Stromal cell of bone marrow (primary cell): ENCODE data around the gene PRTFDC1.
"Not testable (repeated sequence)": the region's sequence is repeated elsewhere in the genome, so short reads cannot be mapped to it uniquely, and the experiment has no call there.

Source experiments
- DNase-seq: peaks from one replicate; pipeline ENCODE4 v3.0.0-alpha.2; 2012; ENCODE audit warnings: low read depth

The PRTFDC1 gene

DNA sequence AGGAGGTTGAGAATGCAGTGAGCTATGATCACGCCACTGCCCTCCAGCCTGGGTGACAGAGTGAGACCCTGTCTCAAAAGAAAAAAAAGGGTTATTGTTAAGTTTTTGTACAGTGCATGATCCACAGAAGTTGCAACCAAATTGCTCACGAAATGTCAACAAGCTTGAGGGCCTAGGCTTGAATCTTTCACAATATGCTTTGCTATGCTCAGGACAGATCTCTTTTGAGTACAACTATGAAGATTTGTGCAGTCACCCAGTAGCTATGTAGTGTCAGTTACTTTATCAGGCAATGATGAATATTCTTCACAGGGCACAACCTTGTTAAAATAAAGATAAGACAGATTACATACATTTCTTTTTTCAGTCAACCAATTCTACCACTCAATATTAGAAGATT is 109.2 kb downstream of the PRTFDC1 start:
- DNase-seq = no peak

DNA sequence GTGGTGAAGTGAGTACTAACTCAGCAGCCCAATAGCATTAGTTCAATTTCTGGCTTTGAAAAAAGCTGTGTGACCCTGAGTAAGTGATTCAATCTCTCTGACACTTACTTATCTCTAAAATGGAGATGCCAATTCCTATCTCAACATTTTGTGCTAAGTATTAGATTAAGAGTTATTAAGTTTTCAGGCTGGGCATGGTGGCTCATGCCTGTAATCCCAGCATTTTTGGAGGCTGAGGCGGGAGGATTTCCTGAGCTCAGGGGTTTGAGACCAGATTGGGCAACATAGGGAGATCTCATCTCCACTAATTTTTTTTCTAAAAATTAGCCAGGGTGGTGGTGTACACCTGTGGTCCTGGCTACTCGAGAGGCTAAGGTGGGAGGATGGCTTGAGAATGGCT is 109.5 kb downstream of the PRTFDC1 start:
- no peak for DNase-seq

DNA sequence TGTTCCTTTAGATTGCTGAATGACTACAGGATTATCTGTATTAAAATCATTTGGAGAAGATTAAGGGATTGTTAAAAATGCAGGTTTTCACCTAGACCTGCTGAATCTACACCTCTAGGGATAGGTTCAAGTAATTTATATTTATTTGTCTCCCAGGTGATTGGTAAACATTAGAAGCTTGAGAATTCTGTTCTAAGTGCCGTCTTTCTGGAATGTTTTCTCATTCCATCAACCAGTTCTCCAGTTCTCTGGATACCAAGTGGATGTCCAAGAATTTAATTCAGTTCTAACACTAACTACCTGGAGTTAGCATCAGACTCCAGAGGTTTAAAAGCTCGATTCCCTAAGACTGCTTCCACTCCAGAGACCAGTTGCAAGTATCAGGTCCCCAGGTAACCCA is 110.9 kb downstream of the PRTFDC1 start:
- no peak for DNase-seq

- DNase-seq = no peak
These were observed 111.6 kb downstream of the PRTFDC1 start for GRCh38 chr10:24840784-24841183.

- DNase-seq = not testable (repeated sequence)
These were observed 114.6 kb downstream of the PRTFDC1 start for GRCh38 chr10:24837781-24838180.

GRCh38 chr10:24834869-24835268 is 117.5 kb downstream of the PRTFDC1 start:
- no peak for DNase-seq

GRCh38 chr10:24826009-24826408 is 126.4 kb downstream of the PRTFDC1 start:
- DNase-seq = peak; percentile 38

DNA sequence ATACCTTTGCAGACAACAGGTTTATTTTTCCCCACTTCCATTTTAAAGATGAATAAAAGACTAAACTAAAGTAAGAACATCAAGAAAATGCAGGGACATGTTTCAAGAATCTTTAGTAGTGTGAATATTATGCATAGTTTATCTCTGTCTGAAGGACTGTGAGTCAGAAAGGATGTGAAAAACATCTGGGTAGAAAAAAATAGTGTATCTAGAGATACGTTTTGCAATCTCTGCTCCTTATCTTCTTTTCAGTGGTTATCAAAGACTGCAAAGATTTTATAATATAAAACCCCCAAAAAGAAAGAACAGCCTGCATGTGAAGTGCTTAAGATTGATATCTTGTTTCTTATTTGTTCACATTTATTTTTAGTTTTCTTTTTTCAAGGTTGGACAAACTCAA is 126.9 kb downstream of the PRTFDC1 start:
- DNase-seq = no peak

DNA sequence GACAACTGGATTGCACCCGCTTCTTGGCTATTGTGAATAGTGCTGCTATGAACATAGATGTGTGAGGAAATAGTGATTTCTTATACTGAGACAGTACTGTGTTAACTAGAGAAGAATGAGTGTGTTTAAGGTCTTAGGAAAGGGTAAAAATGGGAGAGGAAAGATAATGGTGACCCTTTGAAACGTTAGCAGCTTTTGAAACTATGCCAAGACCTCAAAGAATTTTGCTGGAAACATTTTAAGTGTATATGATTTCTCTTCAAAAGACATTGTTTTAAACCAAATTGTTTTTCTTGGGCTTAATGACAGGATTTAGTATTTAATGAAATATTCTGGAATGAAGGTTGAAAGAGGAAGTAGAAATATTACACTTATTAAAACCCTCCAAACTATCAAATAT is 127.9 kb downstream of the PRTFDC1 start:
- no peak for DNase-seq

DNA sequence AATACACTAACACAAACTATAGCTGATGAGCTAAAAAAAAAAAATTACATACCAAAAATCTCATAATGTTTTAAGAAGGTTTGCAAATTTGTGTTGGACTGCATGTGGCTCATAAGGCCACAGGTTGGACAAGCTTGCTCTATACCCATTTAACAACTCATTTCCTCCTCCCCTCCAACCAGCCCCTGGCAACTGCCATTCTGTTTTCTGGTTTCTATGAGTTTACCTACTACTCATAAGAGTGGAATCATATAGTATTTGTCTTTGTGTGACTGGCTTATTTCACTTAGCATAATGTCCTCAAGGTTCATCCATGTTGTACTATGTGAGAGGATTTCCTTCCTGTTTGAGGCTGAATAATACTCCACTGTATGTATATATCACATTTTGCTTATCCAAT is 128.3 kb downstream of the PRTFDC1 start:
- DNase-seq = no peak

GRCh38 chr10:24822590-24822989 is 129.8 kb downstream of the PRTFDC1 start:
- no peak for DNase-seq

GRCh38 chr10:24821986-24822385 is 130.4 kb downstream of the PRTFDC1 start:
- peak; percentile 27 for DNase-seq

DNA sequence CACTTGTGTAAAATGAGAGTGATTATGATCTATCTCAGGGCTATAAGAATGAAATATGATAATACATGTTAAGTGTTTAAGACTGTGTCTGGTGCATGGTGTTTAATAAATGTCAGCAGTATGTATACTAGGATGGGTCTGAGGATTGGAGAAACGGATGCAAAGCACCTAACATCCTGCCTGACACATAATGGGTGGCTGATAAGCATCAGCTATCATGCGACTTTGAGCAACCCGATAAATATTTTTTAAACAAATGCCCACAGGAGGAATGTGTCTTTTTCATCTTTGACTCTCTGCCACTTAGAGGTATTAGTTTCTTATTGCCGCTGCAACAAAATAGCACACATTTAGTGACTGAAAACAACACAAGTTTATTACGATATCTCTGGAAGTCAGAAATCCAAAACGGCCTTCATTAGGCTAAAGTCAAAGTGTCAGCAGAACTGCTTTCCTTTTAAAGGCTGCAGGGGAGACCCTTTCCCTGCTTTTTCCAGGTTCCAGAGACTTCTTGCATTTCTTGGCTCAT is 135.5 kb downstream of the PRTFDC1 start:
- DNase-seq = no peak

DNA sequence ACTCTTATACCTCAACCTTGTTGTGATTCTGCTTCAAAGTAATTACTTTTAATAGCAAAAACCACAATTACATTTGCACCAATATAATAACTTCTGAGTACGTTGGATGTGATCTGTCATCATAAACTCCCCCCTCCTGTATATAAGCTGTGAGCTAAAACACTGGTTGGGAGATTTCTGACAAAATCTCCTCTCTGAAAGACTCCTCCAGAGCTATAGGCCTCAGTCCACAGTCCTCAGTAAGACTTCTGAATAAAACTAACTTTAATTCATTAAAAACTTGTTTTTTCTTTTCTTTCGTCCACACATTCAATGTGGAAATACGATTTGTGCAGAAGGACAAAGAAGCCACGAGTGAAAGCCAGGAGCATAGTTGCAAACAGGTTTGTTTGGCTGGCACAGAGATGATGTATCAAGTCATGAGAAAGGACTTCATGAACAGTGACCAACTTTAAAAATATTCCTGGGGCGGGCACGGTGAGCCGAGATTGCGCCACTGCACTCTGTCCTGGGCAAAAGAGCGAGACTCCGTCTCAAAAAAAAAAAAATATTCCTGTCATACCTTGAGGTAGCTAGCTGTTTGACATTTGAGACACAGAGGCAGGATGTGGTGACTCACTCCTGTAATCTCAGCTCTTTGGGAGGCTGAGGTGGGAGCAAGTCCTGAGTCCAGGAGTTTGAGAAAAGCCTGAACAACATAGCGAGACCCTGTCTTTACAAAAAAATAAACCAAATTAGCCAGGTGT is 137.7 kb downstream of the PRTFDC1 start:
- no peak for DNase-seq

DNA sequence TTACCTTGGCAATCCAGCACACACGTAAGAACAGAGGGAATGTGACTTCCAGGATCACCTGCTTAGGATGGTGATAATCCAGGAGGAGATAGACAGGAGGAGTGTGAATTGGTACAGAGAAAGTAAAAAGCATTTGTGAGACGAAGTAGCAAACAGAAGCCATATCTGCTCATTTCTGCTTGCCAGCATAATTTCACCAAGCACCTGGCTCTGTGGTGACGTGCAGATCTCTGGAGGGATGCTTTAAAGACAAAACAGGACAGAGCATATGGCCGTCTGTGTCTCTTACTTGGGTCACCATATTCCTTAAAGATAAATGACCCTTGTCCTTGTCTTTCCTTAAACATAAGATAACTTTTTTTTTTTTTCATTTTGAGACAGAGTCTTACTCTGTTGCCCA is 138.6 kb downstream of the PRTFDC1 start:
- no peak for DNase-seq

DNA sequence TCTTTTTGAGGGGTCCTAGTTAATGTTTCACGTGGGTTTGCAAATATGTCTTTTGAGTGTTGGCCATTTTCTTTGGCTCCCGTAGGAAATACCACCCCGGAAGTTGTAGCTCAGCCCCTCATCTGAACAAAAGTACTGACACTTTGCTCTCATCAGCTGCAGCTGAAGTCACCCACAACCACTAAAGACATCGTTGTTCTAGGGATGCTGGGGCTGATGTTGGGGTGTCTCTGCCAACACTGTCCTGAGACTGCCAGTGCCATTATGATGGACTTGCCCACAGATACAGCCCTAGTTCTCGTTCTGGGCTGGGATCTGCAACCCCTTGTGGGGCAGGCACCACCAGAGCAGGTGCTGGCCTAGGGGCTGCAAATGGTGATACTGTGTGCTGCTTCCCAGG is 146.1 kb downstream of the PRTFDC1 start:
- DNase-seq = no peak

- no peak for DNase-seq
These were observed 147.4 kb downstream of the PRTFDC1 start for GRCh38 chr10:24804956-24805355.

DNA sequence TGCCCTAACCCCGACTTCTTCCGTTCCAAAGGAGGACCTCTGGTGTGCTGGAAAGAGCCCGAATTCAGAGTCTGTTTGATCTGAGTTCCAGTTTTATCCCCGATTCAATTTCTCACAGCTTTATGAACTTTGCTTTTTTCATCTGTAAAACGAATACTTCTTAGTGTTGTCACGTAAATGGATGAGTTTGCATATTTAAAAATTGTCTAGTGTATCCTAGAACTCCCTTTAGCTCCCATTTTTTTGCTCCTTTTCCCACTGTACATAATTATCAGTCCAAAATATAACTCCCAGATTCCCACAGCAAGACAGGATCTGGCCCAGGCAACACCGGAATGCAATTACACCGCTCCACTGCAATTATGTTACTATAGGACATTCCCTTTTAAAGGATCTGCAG is 148.0 kb downstream of the PRTFDC1 start:
- no peak for DNase-seq

GRCh38 chr10:24802378-24802777 is 150.0 kb downstream of the PRTFDC1 start:
- DNase-seq = no peak

GRCh38 chr10:24800861-24801260 is 151.5 kb downstream of the PRTFDC1 start:
- no peak for DNase-seq
